ENCODE data around the gene CACUL1. TPM values are rescaled to one million over a fixed set of nuclear protein-coding genes. Genes with fewer than 3 reads are reported as not detected.
A peak's percentile ranks its signal among the peaks of the same experiment; 100 is the strongest.
"Not testable (repeated sequence)": the region's sequence is repeated elsewhere in the genome, so short reads cannot be mapped to it uniquely, and the experiment has no call there.

The CACUL1 gene
- total RNA-seq, 4 donors from 2014 or later = 24.0 to 45.7 (median 26.4) TPM

GRCh38 chr10:118799777-118800176, 45.0 kb upstream of the CACUL1 start:
- Histone ChIP-seq H3K9me3 (no peaks in the 10 kb centered on the region), H3K36me3 (no peaks in the 10 kb centered on the region), H3K27ac (no peak overlapping the region), H3K4me3 (no peak overlapping the region), H3K4me1 (no peaks in the 10 kb centered on the region), H3K27me3 (no peaks in the 10 kb centered on the region)
- WGBS, 2 donors = 57 to 59% methylated on average over 3 of the region's 3 CpGs
- no peak for TF ChIP-seq POLR2A (IDR thresholded peaks at IDR 0.05)
- TF ChIP-seq EP300 (IDR thresholded peaks at IDR 0.05) = no peak
- TF ChIP-seq, protein P1, sequence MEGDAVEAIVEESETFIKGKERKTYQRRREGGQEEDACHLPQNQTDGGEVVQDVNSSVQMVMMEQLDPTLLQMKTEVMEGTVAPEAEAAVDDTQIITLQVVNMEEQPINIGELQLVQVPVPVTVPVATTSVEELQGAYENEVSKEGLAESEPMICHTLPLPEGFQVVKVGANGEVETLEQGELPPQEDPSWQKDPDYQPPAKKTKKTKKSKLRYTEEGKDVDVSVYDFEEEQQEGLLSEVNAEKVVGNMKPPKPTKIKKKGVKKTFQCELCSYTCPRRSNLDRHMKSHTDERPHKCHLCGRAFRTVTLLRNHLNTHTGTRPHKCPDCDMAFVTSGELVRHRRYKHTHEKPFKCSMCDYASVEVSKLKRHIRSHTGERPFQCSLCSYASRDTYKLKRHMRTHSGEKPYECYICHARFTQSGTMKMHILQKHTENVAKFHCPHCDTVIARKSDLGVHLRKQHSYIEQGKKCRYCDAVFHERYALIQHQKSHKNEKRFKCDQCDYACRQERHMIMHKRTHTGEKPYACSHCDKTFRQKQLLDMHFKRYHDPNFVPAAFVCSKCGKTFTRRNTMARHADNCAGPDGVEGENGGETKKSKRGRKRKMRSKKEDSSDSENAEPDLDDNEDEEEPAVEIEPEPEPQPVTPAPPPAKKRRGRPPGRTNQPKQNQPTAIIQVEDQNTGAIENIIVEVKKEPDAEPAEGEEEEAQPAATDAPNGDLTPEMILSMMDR (IDR thresholded peaks at IDR 0.05) = no peak
- no peak for DNase-seq (ENCODE audit: low spot score in 2 of 2)

- H3K4me1 ChIP-seq = no peaks in the 10 kb centered on the region
- no peak for DNase-seq (ENCODE audit: low spot score in 2 of 2)
- no peak overlapping the region for H3K27ac ChIP-seq
- no peaks in the 10 kb centered on the region for H3K36me3 ChIP-seq
- TF ChIP-seq EP300 (IDR thresholded peaks at IDR 0.05) (no peak), POLR2A (IDR thresholded peaks at IDR 0.05) (no peak)
- TF ChIP-seq, protein P1 (IDR thresholded peaks at IDR 0.05) = no peak
- H3K4me3 ChIP-seq = no peak overlapping the region
- H3K27me3 ChIP-seq = no peaks in the 10 kb centered on the region
- 26 to 36% methylated on average over 3 of the region's 3 CpGs for WGBS, 2 donors
- H3K9me3 ChIP-seq = no peaks in the 10 kb centered on the region
Observed at GRCh38 chr10:118798231-118798662, 43.5 kb upstream of the CACUL1 start.

DNA sequence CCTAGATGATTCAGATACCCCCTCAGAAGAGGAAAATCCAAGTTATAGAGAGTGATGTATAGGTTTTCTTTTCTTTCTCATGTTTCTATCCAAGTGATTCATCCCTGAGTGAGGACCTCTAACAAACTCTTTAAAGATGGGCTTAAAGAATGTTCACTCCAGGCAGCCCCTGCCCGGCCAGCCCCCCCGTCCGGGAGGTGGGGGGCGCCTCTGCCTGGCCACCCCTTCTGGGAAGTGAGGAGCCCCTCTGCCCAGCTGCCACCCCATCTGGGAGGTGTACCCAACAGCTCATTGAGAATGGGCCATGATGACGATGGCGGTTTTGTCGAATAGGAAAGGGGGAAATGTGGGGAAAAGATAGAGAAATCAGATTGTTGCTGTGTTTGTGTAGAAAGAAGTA, 40.2 kb upstream of the CACUL1 start:
- whole genome bisulfite sequencing, 2 donors = 92 to 98% methylated on average over 7 of the region's 7 CpGs
- not testable (repeated sequence) for H3K27me3 ChIP-seq; H3K27ac ChIP-seq; H3K4me3 ChIP-seq; H3K36me3 ChIP-seq; H3K9me3 ChIP-seq; H3K4me1 ChIP-seq; DNase-seq (ENCODE audit: low spot score in 2 of 2)

GRCh38 chr10:118793545-118793944, 38.8 kb upstream of the CACUL1 start:
- WGBS, 2 donors = 82 to 85% methylated on average over 6 of the region's 6 CpGs
- DNase-seq (ENCODE audit: low spot score in 2 of 2) = peak in 1 of 2 donors; percentile 44

DNA sequence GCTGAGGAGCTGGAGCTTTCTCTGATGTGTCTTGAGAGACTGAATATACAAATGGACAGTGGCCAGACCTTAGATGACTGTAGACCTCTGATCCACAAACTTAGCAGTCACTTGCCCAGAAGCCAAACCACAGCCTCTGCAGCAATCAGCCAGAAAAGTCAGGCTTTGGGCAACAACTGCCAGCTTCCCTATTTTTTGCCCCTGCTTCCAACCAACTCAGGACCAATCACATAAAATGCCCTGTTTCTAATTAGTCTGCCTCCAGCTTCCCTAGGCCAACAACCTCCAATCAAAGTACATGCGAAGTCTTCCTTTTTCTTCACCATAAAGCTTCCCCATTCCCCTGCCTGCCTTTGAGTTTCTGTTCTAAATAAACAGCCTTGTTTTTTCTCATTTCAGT, 37.8 kb upstream of the CACUL1 start:
- Histone ChIP-seq H3K36me3 (no peaks in the 10 kb centered on the region), H3K4me3 (no peak overlapping the region), H3K27me3 (no peaks in the 10 kb centered on the region), H3K9me3 (no peaks in the 10 kb centered on the region), H3K4me1 (peaks cover 0 to 9% (median 0%) of the 10 kb centered on the region in 4 donors), H3K27ac (peak overlapping the region in 1 of 4 donors; percentile 44)
- TF ChIP-seq EP300 (IDR thresholded peaks at IDR 0.05) (peak in 1 of 2 donors; percentile 62), POLR2A (IDR thresholded peaks at IDR 0.05) (no peak)
- DNase-seq (ENCODE audit: low spot score in 2 of 2) = peak in 1 of 2 donors; percentile 15
- WGBS, 2 donors = 59 to 64% methylated on average over 1 of the region's 1 CpG

More at GRCh38 chr10:118793545-118793944, 38.8 kb upstream of the CACUL1 start:
- Histone ChIP-seq H3K9me3 (no peaks in the 10 kb centered on the region), H3K27me3 (no peaks in the 10 kb centered on the region), H3K4me1 (peaks cover 0 to 9% (median 0%) of the 10 kb centered on the region in 4 donors), H3K4me3 (no peak overlapping the region), H3K27ac (no peak overlapping the region), H3K36me3 (no peaks in the 10 kb centered on the region)
- TF ChIP-seq POLR2A (IDR thresholded peaks at IDR 0.05) (no peak), EP300 (IDR thresholded peaks at IDR 0.05) (peak in 1 of 2 donors; percentile 43)
- TF ChIP-seq, protein P1 (IDR thresholded peaks at IDR 0.05) = no peak

GRCh38 chr10:118790058-118790457, 35.3 kb upstream of the CACUL1 start:
- no peak overlapping the region for H3K27ac ChIP-seq
- H3K4me3 ChIP-seq = no peak overlapping the region
- no peak for TF ChIP-seq POLR2A (IDR thresholded peaks at IDR 0.05)
- TF ChIP-seq EP300 (IDR thresholded peaks at IDR 0.05) = peak in 1 of 2 donors; percentile 19
- TF ChIP-seq, protein P1 (IDR thresholded peaks at IDR 0.05) = no peak
- peaks cover 0 to 9% (median 0%) of the 10 kb centered on the region in 4 donors for H3K4me1 ChIP-seq
- DNase-seq (ENCODE audit: low spot score in 2 of 2) = no peak
- 85% methylated on average over 7 of the region's 7 CpGs for WGBS, 2 donors
- no peaks in the 10 kb centered on the region for H3K36me3 ChIP-seq
- H3K27me3 ChIP-seq = no peaks in the 10 kb centered on the region
- no peaks in the 10 kb centered on the region for H3K9me3 ChIP-seq
